ENCODE data around the gene C17orf113.
"Not testable (repeated sequence)": the region's sequence is repeated elsewhere in the genome, so short reads cannot be mapped to it uniquely, and the experiment has no call there.

Gene C17orf113

DNA sequence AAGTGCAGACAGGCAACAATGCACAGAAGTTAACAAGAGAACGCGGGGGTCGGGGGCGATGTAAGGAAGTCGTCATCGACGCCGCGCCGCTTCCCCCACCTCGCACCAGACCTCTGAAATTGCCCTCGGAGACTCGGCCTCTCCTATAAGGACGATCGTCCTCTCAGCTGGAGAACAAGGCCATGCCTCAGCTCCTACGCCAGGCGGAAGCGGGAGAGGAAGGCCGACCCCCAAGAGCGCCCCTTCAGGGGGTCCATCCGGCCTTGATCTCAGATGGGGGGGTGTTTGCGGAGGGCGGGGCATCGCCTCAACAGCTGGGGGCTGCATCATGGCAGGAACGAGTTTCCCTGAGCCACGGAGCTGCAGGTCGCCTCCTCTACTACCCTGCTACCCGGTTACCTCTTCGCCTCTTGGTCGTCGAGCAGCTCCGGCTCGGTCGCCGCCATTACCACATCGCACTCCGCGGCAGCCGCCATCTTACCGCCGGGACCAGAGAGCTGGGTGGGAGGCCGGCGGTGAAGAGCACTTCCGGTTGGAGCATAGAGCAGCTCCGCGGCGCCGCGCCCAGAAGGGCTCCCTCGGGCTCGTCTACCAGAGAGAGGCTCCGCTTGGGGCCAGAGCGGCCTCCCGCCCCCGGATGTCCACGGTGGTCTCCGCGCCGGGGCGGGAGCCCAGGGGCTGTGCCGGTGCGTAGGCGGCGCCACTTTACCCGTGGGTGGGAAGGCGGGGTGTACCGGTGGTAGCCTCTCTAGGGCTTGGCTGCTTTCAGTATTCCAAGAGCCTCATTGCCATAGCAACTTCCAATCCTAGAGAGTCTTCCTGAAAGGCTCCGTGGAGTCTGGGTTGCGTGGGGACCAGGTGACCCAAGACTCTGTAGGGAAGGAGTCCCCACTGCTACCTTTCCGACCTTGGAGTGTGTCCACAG is 33.2 kb downstream of the C17orf113 start, which contains the start of gene DNAJC7:
Gene DNAJC7 (minus strand): TSS at position 499 of the 925 bp plus-strand sequence. CDS start 23 bp downstream, at position 476.
- peak; percentile 95 for DNase-seq (ENCODE audit: low spot score)

DNA sequence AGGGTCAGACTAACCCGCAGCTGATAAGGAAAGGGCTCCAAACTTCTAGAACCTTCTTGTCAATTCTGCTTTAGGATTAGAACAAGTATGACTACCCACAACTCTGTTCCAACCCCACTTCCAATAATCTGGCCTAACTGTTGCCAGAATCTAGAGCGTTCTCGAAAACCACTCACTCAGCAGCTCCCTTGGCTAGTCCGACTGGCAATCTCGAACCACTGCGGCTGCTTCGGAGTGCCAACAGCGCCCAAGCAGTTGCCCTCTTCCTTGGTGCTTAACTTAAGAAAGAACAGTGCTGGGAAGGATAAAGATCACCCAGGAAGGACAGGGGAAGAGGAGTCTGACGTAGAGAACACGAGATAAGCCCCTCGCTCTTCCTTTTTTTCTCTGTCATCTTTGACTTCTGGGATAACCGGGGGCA is 34.0 kb downstream of the C17orf113 start:
- DNase-seq (ENCODE audit: low spot score) = no peak

DNA sequence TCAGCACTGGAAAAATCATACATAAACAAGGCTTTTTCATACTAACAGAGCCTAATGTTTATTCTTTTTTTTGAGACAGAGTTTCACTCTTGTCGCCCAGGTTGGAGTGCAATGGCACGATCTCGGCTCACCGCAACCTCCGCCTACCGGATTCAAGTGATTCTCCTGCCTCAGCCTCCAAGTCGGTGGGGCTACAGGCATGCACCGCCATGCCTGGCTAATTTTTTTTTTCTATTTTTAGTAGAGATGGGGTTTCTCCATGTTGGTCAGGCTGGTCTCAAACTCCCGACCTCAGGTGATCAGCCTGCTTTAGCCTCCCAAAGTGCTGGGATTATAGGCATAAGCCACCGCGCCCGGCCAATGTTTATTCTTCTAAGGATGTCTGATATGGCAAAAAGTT is 36.7 kb downstream of the C17orf113 start:
- not testable (repeated sequence) for DNase-seq (ENCODE audit: low spot score)

DNA sequence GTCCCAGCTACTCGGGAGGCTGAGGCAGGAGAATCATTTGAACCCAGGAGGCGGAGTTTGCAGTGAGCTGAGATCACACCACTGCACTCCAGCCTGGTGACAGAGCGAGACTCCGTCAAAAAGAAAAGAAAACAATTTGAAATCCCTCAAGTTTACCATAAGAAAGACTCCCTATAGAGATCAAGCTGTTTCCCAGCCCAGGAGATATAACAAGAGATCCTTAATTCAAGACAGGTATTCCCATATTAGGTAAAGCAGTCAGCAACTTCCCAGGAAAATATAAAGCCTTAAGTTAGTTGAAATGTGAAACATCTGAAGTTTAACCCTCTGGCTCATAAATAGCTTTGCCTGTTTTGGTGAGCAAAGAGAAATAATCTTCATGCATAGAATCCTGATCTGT is 38.0 kb downstream of the C17orf113 start:
- not testable (repeated sequence) for DNase-seq (ENCODE audit: low spot score)

DNA sequence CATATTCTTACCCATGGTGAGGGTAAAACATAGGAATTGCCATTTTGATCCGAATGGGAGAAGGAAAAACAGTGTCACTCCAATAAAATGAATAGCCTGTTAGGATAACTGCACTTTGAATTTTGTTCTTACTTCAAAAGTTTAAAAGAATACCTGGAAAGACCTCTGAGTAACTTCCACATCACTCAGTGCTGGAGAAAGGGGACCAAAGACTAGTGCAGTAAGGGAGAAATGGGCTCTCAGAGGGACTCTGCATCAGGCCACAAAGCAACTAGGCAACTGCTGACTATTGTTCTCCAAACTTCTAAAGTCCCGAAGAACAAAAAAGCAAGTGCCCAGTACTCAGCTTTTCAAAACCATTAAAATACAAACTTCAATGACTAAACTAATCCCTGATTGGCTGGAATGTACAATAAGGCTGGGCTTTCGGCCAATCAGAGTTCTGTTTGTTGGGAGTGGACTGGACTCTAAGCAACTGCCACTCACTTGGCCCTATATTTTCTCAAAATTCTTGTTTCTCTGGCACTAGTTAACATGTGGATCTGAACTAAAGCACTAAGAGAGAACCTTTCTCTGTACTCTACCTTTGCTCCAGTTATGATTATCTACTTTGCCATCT is 39.4 kb downstream of the C17orf113 start:
- DNase-seq (ENCODE audit: low spot score) = no peak

DNA sequence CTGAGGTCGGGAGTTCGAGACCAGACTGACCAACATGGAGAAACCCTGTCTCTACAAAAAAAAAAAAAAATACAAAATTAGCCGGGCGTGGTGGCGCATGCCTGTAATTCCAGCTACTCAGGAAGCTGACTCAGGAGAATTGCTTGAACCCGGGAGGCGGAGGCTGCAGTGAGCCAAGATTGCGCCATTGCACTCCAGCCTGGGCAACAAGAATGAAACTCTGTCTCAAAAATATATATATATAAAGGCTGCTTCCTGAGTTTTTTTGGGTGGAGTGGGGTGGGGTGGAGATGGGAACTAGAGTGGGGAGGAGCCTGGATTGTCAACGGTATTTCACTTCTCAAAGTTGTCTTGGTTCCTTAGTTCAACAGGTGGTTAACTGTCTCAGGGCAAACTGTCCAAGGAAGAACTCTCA is 40.1 kb downstream of the C17orf113 start:
- DNase-seq (ENCODE audit: low spot score) = not testable (repeated sequence)

DNA sequence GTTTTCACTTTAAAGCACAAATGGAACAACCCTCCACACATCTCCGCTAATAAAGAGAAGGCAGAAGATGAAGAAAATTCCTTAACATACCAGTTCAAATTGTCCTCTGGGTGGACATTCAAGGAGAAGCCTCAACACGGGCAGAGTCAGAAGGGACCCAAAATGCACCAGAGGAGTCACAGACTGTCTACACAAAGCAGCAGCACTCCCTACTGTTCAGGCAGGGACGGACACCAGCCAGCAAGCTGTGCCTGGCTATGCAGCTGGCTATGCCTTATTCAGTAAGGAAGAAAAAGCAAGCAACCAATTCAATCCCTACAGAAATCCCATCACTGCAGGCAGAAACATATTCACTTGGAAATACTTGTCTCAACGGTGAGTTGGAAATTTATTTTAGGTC is 41.2 kb downstream of the C17orf113 start:
- no peak for DNase-seq (ENCODE audit: low spot score)

DNA sequence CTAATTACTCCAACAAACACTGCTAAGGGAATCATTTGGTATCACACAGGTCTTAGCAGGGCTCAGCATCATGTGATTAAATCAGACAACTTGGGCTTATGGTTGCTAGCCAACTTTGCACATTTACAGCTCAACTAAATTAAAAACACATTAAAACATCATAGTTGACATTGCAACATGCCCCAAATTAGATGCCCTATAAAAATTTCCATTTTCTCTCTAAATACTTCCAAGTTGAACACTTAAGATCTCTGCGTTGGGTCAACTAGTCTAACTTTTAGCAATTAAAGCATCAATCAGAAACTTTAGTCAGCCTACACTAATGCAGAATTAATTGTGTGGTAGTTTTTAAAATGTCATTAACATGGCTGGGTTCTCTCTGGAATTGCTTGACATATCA is 45.2 kb downstream of the C17orf113 start:
- no peak for DNase-seq (ENCODE audit: low spot score)

DNA sequence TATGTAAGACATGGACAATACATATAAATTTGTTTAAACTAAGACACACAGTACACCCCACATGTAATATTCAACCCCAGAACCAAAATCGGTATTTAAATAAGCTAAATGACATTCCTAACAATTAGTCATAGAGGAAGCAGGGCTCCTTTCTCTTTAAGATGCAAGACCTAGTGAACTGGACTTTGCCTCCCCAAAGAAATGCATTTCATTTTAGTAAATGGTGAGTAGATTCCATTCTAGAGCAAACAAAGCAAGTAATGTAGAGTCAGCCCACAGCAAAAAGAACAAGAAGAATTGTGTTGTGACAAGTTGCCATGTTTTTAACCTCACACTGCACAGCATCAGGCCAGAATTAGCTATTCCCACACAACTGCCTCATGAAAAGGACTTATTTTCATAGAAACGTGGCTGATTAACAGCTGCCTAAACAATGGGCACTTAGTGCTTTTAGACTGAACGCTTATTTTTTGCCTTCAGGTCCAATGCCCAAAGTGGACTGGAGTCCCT is 47.6 kb downstream of the C17orf113 start:
- DNase-seq (ENCODE audit: low spot score) = no peak

DNA sequence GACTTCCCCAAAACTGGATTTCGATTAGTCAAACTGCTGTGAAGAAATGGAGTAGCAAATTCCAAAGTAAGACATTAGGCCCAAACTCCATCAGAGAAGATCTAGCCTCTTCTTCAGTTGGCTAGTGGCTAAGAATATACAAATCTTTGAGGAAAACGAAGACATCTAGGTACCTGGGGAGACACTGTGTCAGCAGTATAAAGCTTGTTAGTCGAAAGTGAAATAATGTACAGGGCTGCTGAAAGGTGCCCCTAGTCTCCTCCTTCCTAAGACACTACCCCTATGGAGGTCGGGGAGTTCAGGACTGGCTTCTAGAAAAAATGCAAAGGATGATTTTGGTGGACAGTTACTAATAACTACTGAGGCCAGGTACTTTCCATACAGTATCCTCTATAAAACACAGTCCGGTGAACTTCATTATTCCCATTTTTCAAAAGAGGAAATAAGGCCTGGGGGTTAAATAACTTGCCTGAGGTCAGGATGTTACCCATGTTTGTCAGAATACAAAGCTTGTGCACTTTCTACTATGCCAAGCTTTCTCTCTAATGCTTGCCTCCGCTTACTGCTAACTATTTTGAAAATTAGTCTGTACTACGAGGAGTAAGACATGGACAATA is 48.1 kb downstream of the C17orf113 start:
- DNase-seq (ENCODE audit: low spot score) = no peak

DNA sequence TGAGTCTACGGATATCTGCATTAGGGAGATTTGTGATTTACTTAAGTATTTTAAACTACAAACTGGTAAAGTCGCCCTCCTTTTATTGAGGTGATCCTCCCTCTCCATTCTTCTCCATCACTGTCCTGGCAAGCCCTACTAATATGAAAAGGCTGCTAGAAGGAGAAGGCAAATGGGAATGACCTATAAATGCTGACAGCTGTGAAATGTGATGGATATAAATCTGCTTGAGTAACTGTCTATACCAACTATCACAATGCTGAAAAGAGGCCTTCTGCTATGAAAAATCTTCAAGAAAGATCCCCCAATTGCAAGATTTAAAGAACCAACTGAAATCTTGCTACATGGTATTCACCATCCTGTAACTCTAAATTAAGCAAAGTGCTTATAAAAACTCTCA is 48.7 kb downstream of the C17orf113 start:
- no peak for DNase-seq (ENCODE audit: low spot score)

DNA sequence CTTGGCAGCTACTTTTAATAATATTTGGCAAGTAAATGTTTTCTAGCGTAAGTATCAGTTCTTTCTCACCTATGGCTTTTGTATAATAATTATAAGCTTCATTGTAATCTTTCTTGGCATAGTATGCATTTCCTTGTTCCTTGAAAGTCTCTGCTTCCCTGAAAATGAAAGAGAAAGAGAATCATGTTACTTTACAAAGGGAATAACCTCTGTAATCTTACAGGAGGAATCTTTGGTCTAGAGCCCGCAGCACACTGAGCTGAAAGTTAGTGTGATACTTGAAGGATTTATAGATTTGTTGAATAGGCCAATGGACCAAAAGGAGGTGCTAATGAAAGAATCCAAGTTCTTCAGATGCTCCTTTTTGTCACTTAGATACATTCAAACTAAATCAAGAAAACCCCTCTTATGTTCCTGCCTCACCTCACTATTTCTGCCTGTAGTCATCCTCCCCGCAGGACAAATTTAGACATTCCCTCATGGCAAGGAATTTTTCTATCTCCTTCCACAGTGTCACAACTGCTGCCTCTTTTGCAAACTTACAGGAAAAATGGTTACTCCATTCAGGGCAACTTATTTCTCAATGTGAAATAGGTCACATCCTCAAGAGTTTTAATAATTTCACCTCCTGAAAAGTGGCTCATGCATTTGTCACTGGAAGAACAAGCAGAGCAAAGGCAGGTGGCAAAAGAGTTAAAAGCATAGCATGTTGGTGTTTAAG is 49.8 kb downstream of the C17orf113 start:
- no peak for DNase-seq (ENCODE audit: low spot score)

DNA sequence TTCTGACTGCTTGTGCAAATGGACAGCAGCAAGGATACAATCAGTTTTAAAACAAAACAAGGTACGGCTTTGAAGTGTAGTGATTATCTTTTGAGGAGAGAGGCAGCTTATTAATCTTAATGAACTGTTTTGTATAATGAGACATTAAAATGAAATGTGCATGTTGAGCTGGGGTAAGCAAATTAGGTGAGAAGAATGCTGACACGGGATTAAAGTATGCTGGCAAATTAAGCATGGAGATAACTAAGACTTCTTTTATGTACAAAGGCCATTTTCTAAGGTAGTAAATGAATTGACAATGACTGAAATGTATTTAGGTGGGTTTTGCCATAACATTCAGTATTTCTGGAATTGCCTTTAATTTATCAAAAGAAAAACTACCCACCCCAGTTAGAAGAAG is 51.9 kb downstream of the C17orf113 start:
- DNase-seq (ENCODE audit: low spot score) = no peak

DNA sequence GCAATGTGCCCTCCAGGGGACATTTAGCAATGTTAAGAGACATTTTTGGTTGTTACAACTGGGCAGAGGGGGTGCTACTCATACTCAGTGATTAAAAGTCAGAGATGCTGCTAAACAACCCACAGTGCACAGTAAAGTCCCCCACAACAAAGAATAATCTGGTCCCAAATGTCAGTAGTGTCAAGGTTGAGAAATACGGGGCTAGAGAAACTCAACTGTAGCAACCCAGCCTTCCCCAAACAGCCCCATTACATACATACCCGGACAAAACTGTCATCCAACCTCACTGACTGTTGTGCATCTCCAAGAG is 53.6 kb downstream of the C17orf113 start:
- DNase-seq (ENCODE audit: low spot score) = no peak

DNA sequence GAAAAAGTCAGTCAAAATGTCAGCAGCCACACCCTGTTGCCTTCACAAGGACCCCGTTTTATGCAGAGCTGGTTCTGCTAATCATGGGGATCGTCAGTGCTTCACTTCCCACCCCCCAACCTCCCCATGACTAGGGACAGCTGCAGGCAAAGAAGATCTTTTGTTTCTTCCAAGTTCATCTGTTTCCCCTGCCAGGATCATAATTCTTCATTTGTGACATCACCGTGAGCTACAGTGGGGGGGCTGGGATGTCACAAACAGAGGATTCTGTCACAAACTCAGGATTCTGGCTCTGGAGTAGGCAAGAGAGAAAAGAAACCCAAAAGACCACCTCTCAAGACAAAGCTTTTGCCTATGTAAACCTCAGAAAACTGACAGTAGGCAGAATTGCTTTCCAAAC is 57.8 kb downstream of the C17orf113 start:
- no peak for DNase-seq (ENCODE audit: low spot score)

DNA sequence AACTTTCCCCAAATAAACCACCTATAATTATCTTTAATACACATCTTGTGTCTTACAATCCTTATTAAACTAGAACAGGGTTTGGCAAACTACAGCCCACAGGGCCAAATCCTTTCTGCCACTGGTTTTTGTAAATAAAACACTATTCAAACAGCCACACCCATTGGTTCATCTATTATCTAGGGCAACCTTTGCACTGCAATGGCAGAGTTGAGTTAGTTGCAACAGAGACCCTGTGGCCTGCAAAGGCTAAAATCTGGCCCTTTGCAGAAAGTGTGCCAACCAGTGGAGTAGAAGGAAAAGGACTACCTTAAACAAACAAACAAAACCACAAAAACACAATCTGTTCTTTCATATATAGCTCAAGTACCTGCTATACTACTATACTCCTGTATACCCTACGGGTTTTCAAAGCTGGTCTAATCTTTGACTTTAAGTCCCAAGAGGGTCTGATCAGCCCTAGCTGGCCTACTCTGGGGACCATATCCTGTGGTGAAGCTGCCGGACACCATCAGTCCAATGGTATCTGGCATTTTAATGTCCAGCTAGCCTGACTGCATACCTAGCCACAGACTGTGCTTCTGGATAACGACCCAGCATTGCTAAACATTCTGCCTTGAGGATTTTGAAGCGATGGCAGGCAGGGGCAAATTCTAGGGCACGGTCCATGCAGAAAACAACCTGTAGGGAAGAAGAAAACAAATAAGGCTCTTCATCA is 60.5 kb downstream of the C17orf113 start:
- DNase-seq (ENCODE audit: low spot score) = peak; percentile 52

DNA sequence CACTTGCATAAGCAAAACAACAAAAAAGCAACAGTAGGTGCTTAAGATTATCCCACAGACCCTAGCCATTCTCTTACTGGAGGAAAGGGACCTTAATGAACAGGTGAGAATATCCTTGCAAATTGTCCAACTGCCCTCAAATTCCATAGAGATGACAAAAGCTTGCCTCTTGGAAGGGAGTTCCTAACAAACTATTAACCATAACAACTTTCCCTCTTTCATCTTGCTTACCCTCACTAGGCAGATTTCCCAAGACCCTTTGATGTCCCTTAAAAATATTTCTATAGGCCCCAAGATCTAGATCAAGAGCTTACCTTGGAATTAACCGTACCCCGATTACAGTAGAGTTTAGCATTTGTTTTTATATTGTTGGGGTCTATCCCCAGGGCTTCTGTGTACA is 62.0 kb downstream of the C17orf113 start:
- no peak for DNase-seq (ENCODE audit: low spot score)

Data from HuH-7 (cell line).